Activated naive CD4-positive, alpha-beta T cell treated with anti-CD3 and anti-CD28 coated beads, Interleukin-2, amount 50 U/mL, for 16 hours (primary cell): ENCODE data around the gene IFT57.

Experiments
- DNase-seq: peaks from one replicate; pipeline ENCODE4 v3.0.0-alpha.2; 2020

The IFT57 gene

GRCh38 chr3:108215871-108216270 is 6.4 kb downstream of the IFT57 start:
- no peak for DNase-seq

GRCh38 chr3:108209579-108209978 is 12.6 kb downstream of the IFT57 start:
- no peak for DNase-seq

- no peak for DNase-seq
Measured at GRCh38 chr3:108208831-108209230, 13.4 kb downstream of the IFT57 start.

- no peak for DNase-seq
Measured at GRCh38 chr3:108202834-108203233, 19.4 kb downstream of the IFT57 start.

- DNase-seq, result no peak
Measured at GRCh38 chr3:108202080-108202479, 20.1 kb downstream of the IFT57 start.

GRCh38 chr3:108201258-108201657 is 21.0 kb downstream of the IFT57 start:
- no peak for DNase-seq

GRCh38 chr3:108200578-108200977 is 21.6 kb downstream of the IFT57 start:
- DNase-seq, result no peak

- DNase-seq, result no peak
Measured at GRCh38 chr3:108200024-108200423, 22.2 kb downstream of the IFT57 start.

- DNase-seq, result no peak
Measured at GRCh38 chr3:108191394-108191793, 30.8 kb downstream of the IFT57 start.

- DNase-seq, result no peak
Measured at GRCh38 chr3:108190346-108190745, 31.9 kb downstream of the IFT57 start.

- no peak for DNase-seq
Measured at GRCh38 chr3:108189440-108189839, 32.8 kb downstream of the IFT57 start.

- DNase-seq, result no peak
Measured at GRCh38 chr3:108185536-108185935, 36.7 kb downstream of the IFT57 start.

- DNase-seq, result no peak
Measured at GRCh38 chr3:108184824-108185223, 37.4 kb downstream of the IFT57 start.

- DNase-seq, result no peak
Measured at GRCh38 chr3:108183971-108184370, 38.3 kb downstream of the IFT57 start.

- no peak for DNase-seq
Measured at GRCh38 chr3:108183181-108183580, 39.0 kb downstream of the IFT57 start.

GRCh38 chr3:108182339-108182738 is 39.9 kb downstream of the IFT57 start:
- DNase-seq, result no peak

GRCh38 chr3:108181172-108181571 is 41.1 kb downstream of the IFT57 start:
- DNase-seq, result no peak

GRCh38 chr3:108180194-108180593 is 42.0 kb downstream of the IFT57 start:
- no peak for DNase-seq

- no peak for DNase-seq
Measured at GRCh38 chr3:108178676-108179075, 43.5 kb downstream of the IFT57 start.

GRCh38 chr3:108177536-108177935 is 44.7 kb downstream of the IFT57 start:
- DNase-seq, result no peak

- no peak for DNase-seq
Measured at GRCh38 chr3:108175352-108175751, 46.9 kb downstream of the IFT57 start.

- no peak for DNase-seq
Measured at GRCh38 chr3:108171106-108171505, 51.1 kb downstream of the IFT57 start.

GRCh38 chr3:108164391-108164790 is 57.8 kb downstream of the IFT57 start:
- no peak for DNase-seq

GRCh38 chr3:108159865-108160264 is 62.4 kb downstream of the IFT57 start:
- no peak for DNase-seq

- no peak for DNase-seq
Measured at GRCh38 chr3:108159105-108159504, 63.1 kb downstream of the IFT57 start.

- DNase-seq, result no peak
Measured at GRCh38 chr3:108158251-108158650, 64.0 kb downstream of the IFT57 start.
